SKM-1 (cell line): ENCODE data around the gene DCT.

Experiments used
- DNase-seq: peaks from one replicate; lab custom pipeline; 2025; ENCODE audit not compliant: unreplicated experiment; lab: John Stamatoyannopoulos, UW

Gene DCT

GRCh38 chr13:94454906-94455305 is 24.6 kb downstream of the DCT start:
- no peak for DNase-seq

GRCh38 chr13:94454334-94454733 is 25.1 kb downstream of the DCT start:
- no peak for DNase-seq

GRCh38 chr13:94444826-94445225 is 34.7 kb downstream of the DCT start:
- DNase-seq, result no peak

GRCh38 chr13:94435604-94436226 is 43.8 kb downstream of the DCT start:
- peak; percentile 28 for DNase-seq

- no peak for DNase-seq
Measured at GRCh38 chr13:94433055-94433961, 46.2 kb downstream of the DCT start.

GRCh38 chr13:94431987-94432386 is 47.5 kb downstream of the DCT start:
- DNase-seq, result no peak

GRCh38 chr13:94431574-94431973 is 47.9 kb downstream of the DCT start:
- DNase-seq, result no peak

GRCh38 chr13:94427313-94427953 is 52.0 kb downstream of the DCT start:
- no peak for DNase-seq

GRCh38 chr13:94419925-94420305 is 59.6 kb downstream of the DCT start:
- no peak for DNase-seq

GRCh38 chr13:94419304-94419924 is 60.1 kb downstream of the DCT start:
- no peak for DNase-seq

- DNase-seq, result no peak
Measured at GRCh38 chr13:94417294-94417693, 62.2 kb downstream of the DCT start.

- DNase-seq, result no peak
Measured at GRCh38 chr13:94416454-94417080, 62.9 kb downstream of the DCT start.

- DNase-seq, result no peak
Measured at GRCh38 chr13:94415500-94416237, 63.8 kb downstream of the DCT start.

- no peak for DNase-seq
Measured at GRCh38 chr13:94414708-94415107, 64.8 kb downstream of the DCT start.

GRCh38 chr13:94414141-94414540 is 65.3 kb downstream of the DCT start:
- DNase-seq, result no peak

GRCh38 chr13:94413598-94413944 is 65.9 kb downstream of the DCT start:
- no peak for DNase-seq

- DNase-seq, result no peak
Measured at GRCh38 chr13:94412870-94413597, 66.4 kb downstream of the DCT start.

- no peak for DNase-seq
Measured at GRCh38 chr13:94411747-94412146, 67.7 kb downstream of the DCT start.

GRCh38 chr13:94408314-94409036 is 71.0 kb downstream of the DCT start:
- no peak for DNase-seq
